GM12874 (cell line): Measurements from ENCODE around the gene HCFC1.

ENCODE experiments used
- TF ChIP-seq, protein P1 (sequence below): IDR thresholded peaks from 2 replicates; pipeline ENCODE4 v1.5.1; 2011; ENCODE audit warnings: low read depth, mild to moderate bottlenecking, control low read depth, low read length, moderate library complexity; ENCODE audit not compliant: insufficient read depth

The HCFC1 gene

DNA sequence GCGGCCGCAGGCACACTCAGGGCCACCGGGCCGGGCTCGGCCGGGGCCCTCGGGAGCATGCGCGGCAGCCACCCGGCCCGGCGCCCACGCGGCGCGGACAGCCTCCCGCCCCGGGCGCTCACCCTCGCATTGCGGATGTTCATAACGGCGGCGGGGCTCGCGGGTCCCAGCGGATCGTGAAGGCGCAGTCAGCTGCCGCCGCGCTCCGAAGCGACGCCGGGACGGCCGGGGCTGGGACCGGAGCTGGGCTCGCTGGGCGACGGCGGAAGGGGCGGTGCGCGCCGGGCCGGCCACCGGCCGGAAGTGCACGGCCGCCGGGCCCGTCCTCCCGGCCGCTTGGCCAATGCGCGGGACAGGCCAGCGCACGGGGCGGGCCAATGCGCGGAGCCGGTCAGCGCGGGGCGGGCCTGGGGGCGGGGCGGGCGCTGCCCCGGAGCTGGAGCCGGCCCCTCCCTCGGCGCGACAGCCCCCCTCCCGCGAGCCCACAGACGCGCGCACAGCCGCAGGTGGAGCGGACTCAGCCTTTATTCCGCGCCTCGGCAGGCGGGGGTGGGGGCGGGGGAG is 36.8 kb downstream of the HCFC1 start, which contains the start of gene NAA10:
Gene NAA10, minus strand, starts transcription at position 276 of the 564 bp plus-strand sequence. Its CDS starts 133 bp downstream, at position 143.
- TF ChIP-seq, protein P1, sequence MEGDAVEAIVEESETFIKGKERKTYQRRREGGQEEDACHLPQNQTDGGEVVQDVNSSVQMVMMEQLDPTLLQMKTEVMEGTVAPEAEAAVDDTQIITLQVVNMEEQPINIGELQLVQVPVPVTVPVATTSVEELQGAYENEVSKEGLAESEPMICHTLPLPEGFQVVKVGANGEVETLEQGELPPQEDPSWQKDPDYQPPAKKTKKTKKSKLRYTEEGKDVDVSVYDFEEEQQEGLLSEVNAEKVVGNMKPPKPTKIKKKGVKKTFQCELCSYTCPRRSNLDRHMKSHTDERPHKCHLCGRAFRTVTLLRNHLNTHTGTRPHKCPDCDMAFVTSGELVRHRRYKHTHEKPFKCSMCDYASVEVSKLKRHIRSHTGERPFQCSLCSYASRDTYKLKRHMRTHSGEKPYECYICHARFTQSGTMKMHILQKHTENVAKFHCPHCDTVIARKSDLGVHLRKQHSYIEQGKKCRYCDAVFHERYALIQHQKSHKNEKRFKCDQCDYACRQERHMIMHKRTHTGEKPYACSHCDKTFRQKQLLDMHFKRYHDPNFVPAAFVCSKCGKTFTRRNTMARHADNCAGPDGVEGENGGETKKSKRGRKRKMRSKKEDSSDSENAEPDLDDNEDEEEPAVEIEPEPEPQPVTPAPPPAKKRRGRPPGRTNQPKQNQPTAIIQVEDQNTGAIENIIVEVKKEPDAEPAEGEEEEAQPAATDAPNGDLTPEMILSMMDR = no peak

DNA sequence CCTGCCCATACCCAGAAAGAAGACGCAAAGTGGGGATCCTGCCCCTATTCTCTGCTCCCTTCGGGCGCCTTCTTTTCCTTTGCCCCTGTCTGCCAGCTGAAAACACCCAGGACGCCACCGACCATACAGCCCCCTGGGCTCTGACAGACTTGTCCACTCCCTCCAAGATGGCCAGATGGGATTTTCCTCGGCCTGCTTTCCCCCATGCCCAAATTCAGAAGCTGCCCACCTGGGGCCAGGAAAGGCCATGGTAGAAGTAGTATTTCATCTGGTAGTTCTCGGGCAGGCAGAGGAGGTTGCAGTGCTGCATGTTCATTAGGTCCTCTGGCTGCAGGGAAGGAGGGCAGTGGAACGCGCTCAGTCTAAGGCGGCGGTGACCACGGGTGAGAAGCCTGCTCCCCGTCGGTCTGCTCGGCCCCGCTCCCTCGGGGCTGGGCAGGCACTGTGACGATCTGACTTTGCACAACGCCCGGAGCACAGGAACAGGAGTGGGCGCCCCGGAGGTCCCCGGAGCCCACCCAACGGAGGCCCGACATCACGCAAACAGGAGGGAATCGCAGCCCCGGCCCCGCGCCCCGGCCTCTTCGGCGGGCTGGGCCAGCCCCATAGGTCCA is 37.4 kb downstream of the HCFC1 start:
- TF ChIP-seq, protein P1 = no peak

GRCh38 chrX:153933748-153934147 is 37.9 kb downstream of the HCFC1 start:
- TF ChIP-seq, protein P1 = no peak

- TF ChIP-seq, protein P1 = no peak
Observed at GRCh38 chrX:153932220-153932915, 39.2 kb downstream of the HCFC1 start.

- TF ChIP-seq, protein P1 = no peak
Observed at GRCh38 chrX:153931748-153932147, 39.9 kb downstream of the HCFC1 start.

GRCh38 chrX:153931151-153931550 is 40.5 kb downstream of the HCFC1 start:
- TF ChIP-seq, protein P1 = no peak

GRCh38 chrX:153930011-153930910 is 41.4 kb downstream of the HCFC1 start:
- TF ChIP-seq, protein P1 = no peak
